22Rv1 (cell line): Measurements from ENCODE around the gene GSTK1.

Experiments
- ZFX ChIP-seq: fragments of 450-650 bp; IDR thresholded peaks from 2 replicates; pipeline ENCODE4 v1.6.1; 2017; ENCODE audit warnings: antibody characterized with exemption, borderline replicate concordance
- TF ChIP-seq, protein P1 (sequence below): fragments of 450-650 bp; IDR thresholded peaks from 2 replicates; pipeline ENCODE4 v1.5.1; 2017; ENCODE audit warnings: mild to moderate bottlenecking

DNA sequence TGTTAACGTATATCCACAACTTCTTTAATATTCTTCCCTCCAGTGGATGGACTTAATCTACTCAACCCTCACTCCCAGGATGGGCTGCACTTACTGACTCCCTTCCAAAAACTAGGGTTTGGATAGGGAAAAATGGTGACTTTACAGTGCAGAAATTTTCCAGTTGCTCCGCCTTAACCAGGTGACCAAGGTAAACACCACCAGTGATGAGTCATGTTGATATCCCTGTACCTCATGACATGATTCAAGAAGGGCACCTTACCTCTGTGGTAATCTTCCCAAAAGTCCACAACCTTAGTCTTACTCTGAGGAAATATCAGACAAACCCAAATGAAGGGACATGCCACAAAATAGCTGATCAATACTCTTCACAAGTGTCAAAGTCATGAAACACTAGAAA, 3.5 kb upstream of the GSTK1 start:
- TF ChIP-seq, protein P1, sequence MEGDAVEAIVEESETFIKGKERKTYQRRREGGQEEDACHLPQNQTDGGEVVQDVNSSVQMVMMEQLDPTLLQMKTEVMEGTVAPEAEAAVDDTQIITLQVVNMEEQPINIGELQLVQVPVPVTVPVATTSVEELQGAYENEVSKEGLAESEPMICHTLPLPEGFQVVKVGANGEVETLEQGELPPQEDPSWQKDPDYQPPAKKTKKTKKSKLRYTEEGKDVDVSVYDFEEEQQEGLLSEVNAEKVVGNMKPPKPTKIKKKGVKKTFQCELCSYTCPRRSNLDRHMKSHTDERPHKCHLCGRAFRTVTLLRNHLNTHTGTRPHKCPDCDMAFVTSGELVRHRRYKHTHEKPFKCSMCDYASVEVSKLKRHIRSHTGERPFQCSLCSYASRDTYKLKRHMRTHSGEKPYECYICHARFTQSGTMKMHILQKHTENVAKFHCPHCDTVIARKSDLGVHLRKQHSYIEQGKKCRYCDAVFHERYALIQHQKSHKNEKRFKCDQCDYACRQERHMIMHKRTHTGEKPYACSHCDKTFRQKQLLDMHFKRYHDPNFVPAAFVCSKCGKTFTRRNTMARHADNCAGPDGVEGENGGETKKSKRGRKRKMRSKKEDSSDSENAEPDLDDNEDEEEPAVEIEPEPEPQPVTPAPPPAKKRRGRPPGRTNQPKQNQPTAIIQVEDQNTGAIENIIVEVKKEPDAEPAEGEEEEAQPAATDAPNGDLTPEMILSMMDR = no peak
- no peak for TF ChIP-seq ZFX
